Neural progenitor cell (in vitro differentiated cells): ENCODE measurements around the gene NFE2L1. TPM values are rescaled to one million over a fixed set of nuclear protein-coding genes. Genes with fewer than 3 reads are reported as not detected.

Experiments used
- DNase-seq: peaks from one replicate; pipeline ENCODE4 v3.0.0-alpha.2; 2016; ENCODE audit warnings: low spot score
- H2AFZ ChIP-seq: fragments of 200-600 bp; sonication (generic); replicated peaks from 2 replicates; pipeline ENCODE4 v1.6.1; 2016; ENCODE audit warnings: antibody characterized with exemption
- H3F3A ChIP-seq: fragments of 200-600 bp; sonication (generic); 2 replicates; pipeline ENCODE4 v1.6.1; 2016; ENCODE audit warnings: antibody characterized with exemption, low read depth
- H3K27ac ChIP-seq: fragments of 200-600 bp; sonication (generic); 2 replicates; pipeline ENCODE4 v1.5.1; 2016; ENCODE audit warnings: mild to moderate bottlenecking
- H3K27me3 ChIP-seq: fragments of 200-600 bp; sonication (generic); 2 replicates; pipeline ENCODE4 v1.6.1; 2016; ENCODE audit warnings: mild to moderate bottlenecking, moderate library complexity
- H3K36me3 ChIP-seq: fragments of 200-600 bp; sonication (generic); 2 replicates; pipeline ENCODE4 v1.5.1; 2016
- H3K4me1 ChIP-seq: fragments of 200-600 bp; sonication (generic); 2 replicates; pipeline ENCODE4 v1.6.1; 2016; ENCODE audit warnings: mixed run types
- H3K4me2 ChIP-seq: fragments of 200-600 bp; sonication (generic); 2 replicates; pipeline ENCODE4 v1.6.1; 2016
- H3K4me3 ChIP-seq: fragments of 200-600 bp; sonication (generic); 2 replicates; pipeline ENCODE4 v1.5.1; 2016
- H3K79me2 ChIP-seq: fragments of 200-600 bp; sonication (generic); 2 replicates; pipeline ENCODE4 v1.6.1; 2016; ENCODE audit warnings: low read depth
- H3K9ac ChIP-seq: fragments of 200-600 bp; sonication (generic); 2 replicates; pipeline ENCODE4 v1.6.1; 2016
- H3K9me3 ChIP-seq: fragments of 200-600 bp; sonication (generic); 2 replicates; pipeline ENCODE4 v1.5.1; 2016; ENCODE audit warnings: low read depth
- H4K20me1 ChIP-seq: fragments of 200-600 bp; sonication (generic); 2 replicates; pipeline ENCODE4 v1.6.1; 2016; ENCODE audit warnings: low read depth
- H3K27ac Mint-ChIP-seq: 3 replicates; pipeline ENCODE4 v1.8.0; 2021; ENCODE audit warnings: mixed read lengths
- H3K27me3 Mint-ChIP-seq: 2 replicates; pipeline ENCODE4 v1.8.0; 2022; ENCODE audit warnings: low read depth, mild to moderate bottlenecking, inconsistent platforms, moderate library complexity, mixed read lengths; ENCODE audit not compliant: insufficient read depth
- H3K36me3 Mint-ChIP-seq: 3 replicates; pipeline ENCODE4 v1.8.0; 2021; ENCODE audit warnings: mixed read lengths
- H3K4me1 Mint-ChIP-seq: 3 replicates; pipeline ENCODE4 v1.8.0; 2021; ENCODE audit warnings: mixed read lengths
- H3K4me3 Mint-ChIP-seq: 3 replicates; pipeline ENCODE4 v1.8.0; 2021; ENCODE audit warnings: mild to moderate bottlenecking, moderate library complexity, mixed read lengths
- H3K9me3 Mint-ChIP-seq: 3 replicates; pipeline ENCODE4 v1.8.0; 2020; ENCODE audit warnings: mixed read lengths
- CTCF ChIP-seq: fragments of 200-600 bp; sonication (generic); IDR thresholded peaks from 2 replicates; pipeline ENCODE4 v1.5.1; 2017; ENCODE audit warnings: antibody characterized with exemption, mild to moderate bottlenecking
- EZH2 ChIP-seq: fragments of 200-600 bp; sonication (generic); IDR thresholded peaks from 2 replicates; pipeline ENCODE4 v1.6.1; 2017; ENCODE audit warnings: antibody characterized with exemption, mild to moderate bottlenecking, moderate library complexity
- EZH2phosphoT487 ChIP-seq: fragments of 200-600 bp; sonication (generic); IDR thresholded peaks from 2 replicates; pipeline ENCODE4 v1.6.1; 2017; ENCODE audit warnings: antibody characterized with exemption
- total RNA-seq: library from RNA; depleted of rRNA; stranded (reverse); fragments of >200 nt; gene quantifications from 2 replicates; pipeline ENCODE4 v1.2.3, GENCODE V29; 2015; ENCODE audit warnings: low replicate concordance

Gene NFE2L1
- total RNA-seq, 1 donor from 2014 or later: 104 TPM

DNA sequence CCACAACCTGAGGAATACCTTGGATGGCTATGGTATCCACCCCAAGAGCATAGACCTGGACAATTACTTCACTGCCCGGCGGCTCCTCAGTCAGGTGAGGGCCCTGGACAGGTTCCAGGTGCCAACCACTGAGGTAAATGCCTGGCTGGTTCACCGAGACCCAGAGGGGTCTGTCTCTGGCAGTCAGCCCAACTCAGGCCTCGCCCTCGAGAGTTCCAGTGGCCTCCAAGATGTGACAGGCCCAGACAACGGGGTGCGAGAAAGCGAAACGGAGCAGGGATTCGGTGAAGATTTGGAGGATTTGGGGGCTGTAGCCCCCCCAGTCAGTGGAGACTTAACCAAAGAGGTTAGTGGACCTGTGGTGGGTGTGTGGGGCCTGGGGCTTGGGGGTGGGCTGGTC lies 3.1 kb downstream of the NFE2L1 start:
- H2AFZ ChIP-seq: no peak overlapping the region
- no peaks in the 10 kb centered on the region for H3K9me3 ChIP-seq
- H3K79me2 ChIP-seq: peaks cover 89% of the 10 kb centered on the region
- peak overlapping the region; percentile 27 for H3K4me2 ChIP-seq
- H4K20me1 ChIP-seq: peaks cover 74% of the 10 kb centered on the region
- H3K27me3 ChIP-seq: no peaks in the 10 kb centered on the region
- peak overlapping the region; percentile 19 for H3K27ac ChIP-seq
- H3K36me3 Mint-ChIP-seq: peaks cover 18% of the 10 kb centered on the region
- TF ChIP-seq CTCF (no peak), EZH2phosphoT487 (no peak), EZH2 (no peak)
- no peaks in the 10 kb centered on the region for H3K9me3 Mint-ChIP-seq
- peak overlapping the region; percentile 100 for H3K4me3 Mint-ChIP-seq
- H3K27ac Mint-ChIP-seq: peak overlapping the region; percentile 86
- H3K9ac ChIP-seq: peak overlapping the region; percentile 2
- peaks cover 48% of the 10 kb centered on the region for H3K4me1 ChIP-seq
- no peak overlapping the region for H3K4me3 ChIP-seq
- H3K4me1 Mint-ChIP-seq: peaks cover 80% of the 10 kb centered on the region
- H3F3A ChIP-seq: peaks cover 55% of the 10 kb centered on the region
- no peaks in the 10 kb centered on the region for H3K36me3 ChIP-seq
- peaks cover 11% of the 10 kb centered on the region for H3K27me3 Mint-ChIP-seq
- no peak for DNase-seq

DNA sequence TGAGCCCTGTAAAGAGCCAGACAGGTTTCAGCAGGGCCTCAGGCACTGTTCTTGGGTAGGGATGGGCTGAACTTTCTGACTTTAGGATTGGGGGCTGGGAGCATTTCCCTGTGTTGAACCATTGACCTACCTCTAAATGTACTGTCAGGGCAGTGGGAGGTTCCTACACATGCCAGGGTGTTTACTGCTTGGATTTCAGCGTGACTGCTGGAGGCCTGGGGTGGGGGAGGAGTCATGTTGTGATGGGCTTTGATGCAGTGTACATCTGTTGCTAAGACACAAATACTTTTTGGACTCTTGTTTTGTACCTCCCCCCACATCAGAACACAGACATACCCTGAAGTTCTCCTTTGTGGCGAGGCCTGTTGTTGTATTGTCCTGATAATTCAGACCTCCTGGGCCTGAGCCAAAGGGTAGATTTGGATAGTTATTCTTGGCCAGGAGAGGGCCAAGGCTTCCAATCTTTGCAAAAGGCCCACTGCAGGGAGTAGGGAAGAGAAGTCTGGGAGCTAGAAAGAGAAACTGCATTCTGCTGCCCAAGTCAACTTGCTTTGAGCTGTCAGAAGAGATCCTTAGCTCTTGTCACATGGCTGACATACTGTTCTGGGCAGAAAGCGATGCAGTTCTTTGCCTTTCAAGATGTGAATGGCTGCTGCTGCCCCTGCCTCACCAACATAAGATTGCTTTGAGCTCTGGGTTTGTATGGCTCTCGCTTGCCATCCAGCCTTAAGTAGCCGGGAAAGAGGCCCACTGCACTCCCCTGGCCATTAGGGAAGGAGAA lies 3.7 kb downstream of the NFE2L1 start:
- no peak overlapping the region for H2AFZ ChIP-seq
- Mint-ChIP-seq H3K36me3 (peaks cover 22% of the 10 kb centered on the region), H3K27me3 (peaks cover 12% of the 10 kb centered on the region), H3K4me3 (peak overlapping the region; percentile 79), H3K4me1 (peaks cover 75% of the 10 kb centered on the region), H3K27ac (peak overlapping the region; percentile 86), H3K9me3 (no peaks in the 10 kb centered on the region)
- H3K36me3 ChIP-seq: no peaks in the 10 kb centered on the region
- H3K4me3 ChIP-seq: no peak overlapping the region
- peak overlapping the region; percentile 19 for H3K27ac ChIP-seq
- H3K9ac ChIP-seq: no peak overlapping the region
- peaks cover 89% of the 10 kb centered on the region for H3K79me2 ChIP-seq
- peak overlapping the region; percentile 27 for H3K4me2 ChIP-seq
- no peaks in the 10 kb centered on the region for H3K9me3 ChIP-seq
- peak; percentile 28 for DNase-seq
- H3K4me1 ChIP-seq: peaks cover 43% of the 10 kb centered on the region
- H3F3A ChIP-seq: peaks cover 55% of the 10 kb centered on the region
- no peak for TF ChIP-seq CTCF
- TF ChIP-seq EZH2phosphoT487: no peak
- no peak for TF ChIP-seq EZH2
- H4K20me1 ChIP-seq: peaks cover 80% of the 10 kb centered on the region
- no peaks in the 10 kb centered on the region for H3K27me3 ChIP-seq

- H3K36me3 ChIP-seq: no peaks in the 10 kb centered on the region
- peaks cover 43% of the 10 kb centered on the region for H3K4me1 ChIP-seq
- Mint-ChIP-seq H3K9me3 (no peaks in the 10 kb centered on the region), H3K4me3 (peak overlapping the region; percentile 81), H3K4me1 (peaks cover 73% of the 10 kb centered on the region), H3K27ac (peak overlapping the region; percentile 88), H3K36me3 (peaks cover 26% of the 10 kb centered on the region), H3K27me3 (peaks cover 12% of the 10 kb centered on the region)
- no peak overlapping the region for H3K4me3 ChIP-seq
- no peak for DNase-seq
- TF ChIP-seq CTCF (no peak), EZH2phosphoT487 (no peak), EZH2 (no peak)
- H3K79me2 ChIP-seq: peaks cover 89% of the 10 kb centered on the region
- peak overlapping the region; percentile 7 for H3K9ac ChIP-seq
- H3K9me3 ChIP-seq: no peaks in the 10 kb centered on the region
- H3K4me2 ChIP-seq: peak overlapping the region; percentile 94
- no peaks in the 10 kb centered on the region for H3K27me3 ChIP-seq
- H4K20me1 ChIP-seq: peaks cover 86% of the 10 kb centered on the region
- peak overlapping the region; percentile 79 for H3K27ac ChIP-seq
- H2AFZ ChIP-seq: no peak overlapping the region
- H3F3A ChIP-seq: peaks cover 55% of the 10 kb centered on the region
Observed at GRCh38 chr17:48052956-48053757, 5.0 kb downstream of the NFE2L1 start.
